Activated CD4-positive, alpha-beta T cell treated with anti-CD3 and anti-CD28 coated beads for 4 hours (primary cell): ENCODE data around the gene FIGNL2.

Experiments
- DNase-seq, 2 donors: peaks; one replicate each; pipeline ENCODE4 v3.0.0-alpha.2; 2020

Gene FIGNL2

GRCh38 chr12:51851413-51852124, 3.1 kb upstream of the FIGNL2 start:
- no peak for DNase-seq

GRCh38 chr12:51850965-51851299, 2.4 kb upstream of the FIGNL2 start:
- DNase-seq: no peak

GRCh38 chr12:51850081-51850964, 1.8 kb upstream of the FIGNL2 start:
- DNase-seq: no peak

GRCh38 chr12:51848841-51849735, 570 bp upstream of the FIGNL2 start:
- DNase-seq: no peak

DNA sequence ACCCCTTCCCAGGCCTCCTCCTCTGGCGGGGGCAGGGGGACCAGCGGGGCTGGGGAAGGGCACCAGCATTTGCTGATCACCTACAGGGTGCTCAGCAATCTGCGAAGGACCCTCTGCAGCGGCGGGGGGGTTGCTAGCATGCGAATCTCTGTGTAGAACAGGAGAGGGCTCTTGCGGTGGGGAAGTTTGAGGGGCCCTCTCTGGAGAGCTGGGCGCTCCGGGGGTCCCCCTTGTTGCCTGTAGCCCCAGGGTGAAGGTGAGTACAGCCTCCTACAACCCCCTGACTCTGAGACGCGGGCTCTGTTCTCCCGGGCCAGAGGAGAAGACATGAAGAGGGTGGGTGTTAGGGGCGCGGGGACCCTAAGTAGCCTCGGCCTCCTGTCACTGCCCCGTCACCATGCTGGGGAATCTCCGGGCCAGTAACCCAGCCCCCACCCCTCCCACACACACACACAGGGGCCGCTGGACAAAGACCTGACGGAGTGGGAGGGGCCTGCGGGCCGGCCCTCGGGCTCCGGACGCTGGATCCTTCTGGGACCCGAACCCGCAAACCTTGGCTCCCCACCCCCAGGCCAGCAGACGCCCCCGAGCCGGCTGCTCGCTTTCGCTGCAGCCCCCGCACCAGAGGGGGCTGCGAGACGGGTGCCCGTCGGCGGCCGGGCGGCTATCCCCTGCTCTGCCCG, 734 bp downstream of the FIGNL2 start:
- no peak for DNase-seq

- peak; percentile 44 to 59 for DNase-seq
These were observed 1.4 kb downstream of the FIGNL2 start for GRCh38 chr12:51846911-51847642.

GRCh38 chr12:51846271-51846691, 2.2 kb downstream of the FIGNL2 start:
- no peak for DNase-seq

DNA sequence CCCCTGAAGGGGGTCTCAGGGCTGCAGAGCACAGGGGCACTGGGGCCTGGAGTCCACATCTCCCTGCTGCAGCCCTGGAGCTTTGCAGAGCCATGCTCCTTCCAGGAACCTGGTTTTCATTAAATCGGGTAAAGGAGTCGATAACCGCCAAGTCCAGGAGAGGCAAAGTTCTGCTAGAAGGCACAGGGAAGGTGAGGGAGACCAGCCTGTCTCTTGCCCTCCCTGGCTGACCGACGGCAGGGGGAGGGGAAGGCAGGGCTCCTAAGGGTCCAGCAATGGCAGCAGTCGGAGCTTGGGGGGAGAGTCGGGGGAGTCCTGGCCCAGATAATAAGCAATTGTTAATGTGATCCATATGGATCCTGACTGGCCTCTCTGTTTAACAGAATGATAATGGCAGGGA, 3.0 kb downstream of the FIGNL2 start:
- DNase-seq: no peak

DNA sequence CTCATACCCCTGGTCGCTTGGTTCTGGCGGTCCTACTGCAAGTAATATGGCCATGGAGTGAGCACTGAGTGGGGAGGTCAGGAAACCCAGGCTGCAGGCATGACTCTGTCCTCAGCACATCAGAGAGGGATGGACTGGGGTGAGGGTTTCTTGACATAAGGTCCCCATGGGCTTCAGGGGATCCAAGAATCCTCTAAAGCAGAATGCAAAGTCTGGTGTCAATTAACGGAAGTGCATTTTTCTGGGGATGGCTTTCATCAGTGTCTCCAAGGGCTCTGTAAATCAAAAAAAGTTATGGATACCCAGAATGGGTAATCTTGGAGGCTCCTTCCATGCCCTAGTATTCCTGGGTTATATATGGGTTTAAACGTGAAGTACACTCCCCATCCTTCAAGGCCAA, 3.7 kb downstream of the FIGNL2 start:
- DNase-seq: no peak

GRCh38 chr12:51841727-51842126, 6.8 kb downstream of the FIGNL2 start:
- DNase-seq: no peak

DNA sequence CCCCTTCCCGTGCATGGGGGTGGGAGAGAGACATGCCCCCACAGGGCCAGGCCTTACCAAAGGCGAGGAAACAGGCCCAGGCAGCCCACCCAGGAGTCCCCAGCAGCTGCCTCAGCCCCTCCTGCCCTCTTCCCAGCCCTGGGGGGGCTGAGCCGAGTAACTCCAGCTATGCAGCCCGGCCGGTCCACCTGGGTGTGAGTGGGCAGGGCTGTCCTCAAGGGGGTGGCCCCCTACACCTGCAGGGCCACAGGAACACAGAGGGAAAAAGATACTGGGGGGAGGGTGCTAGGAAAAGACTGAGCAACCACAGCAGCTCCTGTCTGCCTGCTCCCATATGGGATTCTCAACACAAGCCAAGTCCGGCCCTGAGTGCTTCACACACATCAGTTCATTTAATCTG, 7.6 kb downstream of the FIGNL2 start:
- no peak for DNase-seq

DNA sequence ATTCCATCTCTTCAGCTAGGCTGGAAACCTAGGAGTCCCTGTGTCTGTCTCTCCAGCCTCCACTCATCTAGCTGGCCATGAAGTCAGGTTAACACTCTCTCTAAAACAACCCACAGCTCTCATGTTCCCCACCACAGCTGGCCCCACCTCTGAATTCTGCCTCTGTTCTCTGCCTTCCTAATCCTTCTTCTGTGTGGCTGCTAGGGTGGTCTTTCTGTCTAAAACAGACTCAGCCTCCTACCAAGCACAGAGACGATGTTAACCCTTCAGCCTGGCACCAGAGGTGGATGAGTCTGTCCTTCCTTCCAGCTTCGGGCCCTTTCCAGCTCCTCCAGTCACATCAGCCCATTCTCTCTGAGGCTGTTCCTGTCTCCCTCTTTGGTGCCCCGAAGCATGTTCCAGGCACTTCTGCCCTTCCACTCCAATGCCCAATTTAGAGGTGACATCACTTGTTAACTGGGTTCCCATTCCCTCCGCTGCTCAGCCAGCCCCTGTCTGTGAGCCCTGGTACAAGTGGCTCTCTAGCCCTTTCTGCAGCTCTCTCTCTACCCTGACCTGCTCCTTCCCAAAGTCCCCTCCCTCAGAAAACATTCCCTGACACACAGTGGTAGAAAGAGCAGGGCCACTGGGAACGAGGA, 9.1 kb downstream of the FIGNL2 start:
- no peak for DNase-seq

- DNase-seq: no peak
These were observed 9.8 kb downstream of the FIGNL2 start for GRCh38 chr12:51838762-51839161.

- no peak for DNase-seq
These were observed 10.5 kb downstream of the FIGNL2 start for GRCh38 chr12:51838036-51838435.

GRCh38 chr12:51837286-51837685, 11.2 kb downstream of the FIGNL2 start:
- DNase-seq: no peak

- no peak for DNase-seq
These were observed 11.7 kb downstream of the FIGNL2 start for GRCh38 chr12:51836827-51837173.

DNA sequence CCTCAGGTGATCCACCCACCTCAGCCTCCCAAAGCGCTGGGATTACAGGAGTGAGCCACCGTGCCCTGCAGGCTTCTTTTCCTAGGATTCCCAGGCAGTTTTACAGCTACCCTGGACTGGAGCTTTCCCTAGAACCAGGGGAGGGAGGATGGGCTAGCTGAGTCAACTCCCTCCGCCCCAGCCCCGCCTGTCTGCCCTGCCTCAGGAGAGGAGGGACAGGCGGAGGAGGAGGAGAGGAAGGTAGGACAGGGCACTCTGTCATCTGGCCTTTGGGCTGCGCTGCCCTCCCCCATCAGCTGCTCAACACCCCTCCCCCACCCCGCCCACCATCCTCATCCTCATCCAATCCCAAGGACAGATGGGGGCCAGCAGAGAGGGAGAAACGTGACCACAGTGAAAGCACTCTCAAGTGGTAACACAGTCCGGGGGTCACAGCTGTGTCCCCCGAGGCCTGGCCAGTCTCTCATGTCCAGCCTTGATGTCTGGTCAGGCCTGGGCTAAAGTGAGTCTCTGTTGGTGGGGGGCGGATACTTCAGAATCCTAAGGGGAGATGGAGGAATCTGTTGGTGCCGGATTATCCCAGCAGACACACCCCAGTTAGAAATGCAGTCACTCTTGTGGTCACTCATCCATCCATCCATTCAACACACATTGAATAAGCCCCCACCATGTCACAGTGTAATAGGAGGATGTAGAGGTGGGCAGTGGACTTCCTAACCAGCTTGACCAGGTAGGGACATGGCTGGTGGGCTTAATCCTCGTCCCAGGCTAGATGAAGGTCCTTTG, 12.3 kb downstream of the FIGNL2 start:
- DNase-seq: no peak

DNA sequence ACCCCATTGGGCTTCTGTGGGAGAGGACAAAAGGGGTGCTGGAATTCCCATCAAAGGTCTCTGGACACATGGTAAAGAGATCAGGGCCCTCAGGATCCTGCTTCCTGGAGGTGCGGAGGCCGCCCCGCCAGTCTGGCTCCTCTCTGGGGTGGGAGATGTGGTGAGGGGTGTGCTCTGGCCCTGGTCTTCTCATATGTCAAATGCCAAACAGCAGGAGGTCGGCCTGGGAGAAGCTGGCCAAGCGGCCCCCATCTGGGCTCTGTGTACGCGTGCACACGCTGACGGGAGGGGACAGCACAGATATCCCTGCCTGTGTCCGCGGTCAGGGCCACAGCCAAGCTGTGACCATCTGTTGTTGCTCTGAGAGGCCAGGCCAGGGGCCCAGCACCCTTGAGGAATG, 14.1 kb downstream of the FIGNL2 start:
- DNase-seq: no peak

DNA sequence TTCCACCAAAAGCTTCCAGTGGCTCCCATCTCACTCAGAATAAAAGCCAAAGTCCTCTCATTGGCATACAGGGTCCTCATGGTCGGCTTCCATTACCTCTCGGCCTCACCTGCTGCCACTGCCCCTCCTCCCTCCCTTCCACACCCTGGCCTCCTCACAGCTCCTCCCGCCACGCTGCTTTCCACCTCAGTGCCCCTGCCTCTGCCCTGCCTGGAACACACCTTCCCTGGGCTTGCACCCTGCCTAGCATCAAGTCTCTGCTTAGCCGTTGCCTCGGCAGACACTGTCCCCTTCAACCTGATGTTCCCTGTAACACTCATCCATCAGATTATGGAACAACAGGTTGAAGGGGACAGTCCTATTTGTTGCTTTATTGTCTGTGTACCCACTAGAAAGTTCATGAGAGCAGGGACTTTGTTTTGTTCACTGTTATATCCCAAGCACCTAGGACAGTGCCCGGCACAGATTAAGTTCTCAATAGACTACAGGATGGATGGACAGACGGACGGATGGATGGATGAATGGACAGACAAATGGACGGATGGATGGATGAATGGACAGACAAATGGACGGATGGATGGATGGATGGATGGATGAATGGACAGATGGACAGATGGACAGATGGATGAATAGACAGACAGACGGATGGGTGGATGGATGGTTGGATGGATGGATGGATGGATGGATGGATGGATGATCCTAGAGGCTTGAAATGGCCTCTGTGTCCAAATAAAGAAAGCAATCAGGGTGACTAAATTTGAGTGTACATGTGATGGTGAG, 14.9 kb downstream of the FIGNL2 start:
- DNase-seq: no peak
